GM13976 (cell line): Measurements from ENCODE around the gene PRKCH.

Experiments
- DNase-seq: peaks from one replicate; pipeline ENCODE4 v3.0.0; 2012; ENCODE audit warnings: low spot score
- in situ Hi-C: fragments of 300-500 bp; cut with MboI; formaldehyde crosslinking; loops from one replicate; pipeline ENCODE4 v1.12.0; 2022; ENCODE audit warnings: low sequenced_read_pairs, mixed read lengths, inconsistent platforms; ENCODE audit not compliant: unreplicated experiment
- TF ChIP-seq, protein P1 (sequence below): IDR thresholded peaks from 2 replicates; pipeline ENCODE4 v1.5.1; 2012; ENCODE audit warnings: borderline replicate concordance, mild to moderate bottlenecking; ENCODE audit not compliant: insufficient read depth; ENCODE audit errors: extremely low read depth, missing control alignments, control extremely low read depth

Gene PRKCH

DNA sequence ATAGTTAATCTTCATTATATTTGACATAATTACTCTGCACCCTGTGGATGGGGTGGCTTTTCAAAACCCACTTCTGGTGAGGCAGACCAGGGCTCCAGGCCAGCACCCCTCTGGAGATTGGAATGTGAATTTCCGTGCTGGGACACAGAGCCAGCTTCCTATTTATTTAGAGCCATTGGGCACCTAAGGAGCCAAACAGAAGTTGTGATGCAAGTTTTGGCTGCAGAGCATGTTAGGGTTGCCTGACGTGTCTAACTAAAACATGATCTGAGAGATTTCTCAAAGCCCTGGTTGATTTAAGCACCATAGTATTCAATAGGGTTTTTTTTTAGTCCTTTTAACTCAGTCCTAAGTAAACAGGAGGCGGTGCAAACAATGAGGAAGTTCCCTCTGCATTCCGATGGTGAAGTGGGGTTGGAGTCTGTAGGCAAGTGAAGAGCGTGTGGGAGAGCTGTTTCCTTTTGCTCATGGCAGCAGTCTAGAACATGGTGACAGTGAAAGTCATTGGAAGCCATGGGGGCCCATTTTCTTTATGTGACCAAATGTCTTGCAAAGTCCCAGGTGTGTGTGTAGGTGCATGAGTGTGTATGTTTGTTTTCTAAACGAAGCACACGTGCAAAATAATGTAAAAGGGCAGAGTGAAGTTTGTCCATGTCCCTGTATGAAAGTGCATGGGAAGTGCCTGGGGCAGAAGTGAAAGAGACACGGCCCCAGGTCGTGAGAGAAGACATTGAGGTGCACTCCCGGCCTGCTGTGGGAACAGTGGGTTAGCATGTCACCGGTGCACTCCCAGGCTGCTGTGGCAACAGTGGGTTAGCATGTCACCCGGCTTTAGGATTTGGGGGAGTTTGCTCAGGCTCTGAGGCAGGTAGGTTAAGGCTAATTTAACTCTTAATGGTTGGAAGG is 117.7 kb downstream of the PRKCH start:
- peak; percentile 52 for DNase-seq
- in situ Hi-C loops: loop anchor here (10.0 kb wide), 1 partner anchor 114 kb away; the partner anchor contains the start of gene PRKCH

DNA sequence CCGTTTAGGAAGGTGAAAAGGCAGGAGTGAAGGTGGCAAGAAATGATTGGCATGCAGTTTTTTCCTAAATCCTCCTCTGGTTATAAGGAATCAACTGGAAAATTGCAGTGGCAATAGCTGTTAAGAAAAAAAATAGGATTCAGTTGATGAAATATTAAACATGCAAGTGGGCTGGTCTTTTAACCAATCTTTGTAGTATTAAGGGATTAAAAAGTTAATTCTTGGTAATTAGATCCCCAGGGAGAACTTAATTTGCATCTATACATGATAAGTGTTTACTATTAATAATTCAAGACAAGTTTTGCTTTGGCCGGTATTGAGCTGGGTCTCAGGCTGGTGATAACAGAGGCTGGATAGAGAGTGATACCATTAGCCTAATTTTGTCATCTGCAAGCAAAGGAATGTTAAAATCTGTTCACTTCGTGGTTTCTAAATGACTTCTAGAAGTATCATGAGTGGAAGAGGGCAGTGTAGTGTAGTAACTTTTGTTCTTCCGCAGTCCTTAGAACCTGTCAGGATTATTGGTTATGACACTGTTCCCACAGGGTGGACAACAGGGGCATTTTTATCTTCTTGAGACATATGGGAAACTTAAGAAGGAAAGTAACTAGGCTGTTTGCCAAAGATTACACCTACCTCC is 118.5 kb downstream of the PRKCH start:
- DNase-seq: no peak
- in situ Hi-C loops: loop anchor here (10.0 kb wide), 1 partner anchor 115 kb away; the partner anchor contains the start of gene PRKCH
- TF ChIP-seq, protein P1, sequence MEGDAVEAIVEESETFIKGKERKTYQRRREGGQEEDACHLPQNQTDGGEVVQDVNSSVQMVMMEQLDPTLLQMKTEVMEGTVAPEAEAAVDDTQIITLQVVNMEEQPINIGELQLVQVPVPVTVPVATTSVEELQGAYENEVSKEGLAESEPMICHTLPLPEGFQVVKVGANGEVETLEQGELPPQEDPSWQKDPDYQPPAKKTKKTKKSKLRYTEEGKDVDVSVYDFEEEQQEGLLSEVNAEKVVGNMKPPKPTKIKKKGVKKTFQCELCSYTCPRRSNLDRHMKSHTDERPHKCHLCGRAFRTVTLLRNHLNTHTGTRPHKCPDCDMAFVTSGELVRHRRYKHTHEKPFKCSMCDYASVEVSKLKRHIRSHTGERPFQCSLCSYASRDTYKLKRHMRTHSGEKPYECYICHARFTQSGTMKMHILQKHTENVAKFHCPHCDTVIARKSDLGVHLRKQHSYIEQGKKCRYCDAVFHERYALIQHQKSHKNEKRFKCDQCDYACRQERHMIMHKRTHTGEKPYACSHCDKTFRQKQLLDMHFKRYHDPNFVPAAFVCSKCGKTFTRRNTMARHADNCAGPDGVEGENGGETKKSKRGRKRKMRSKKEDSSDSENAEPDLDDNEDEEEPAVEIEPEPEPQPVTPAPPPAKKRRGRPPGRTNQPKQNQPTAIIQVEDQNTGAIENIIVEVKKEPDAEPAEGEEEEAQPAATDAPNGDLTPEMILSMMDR: no peak

More for the DNA sequence above, 117.7 kb downstream of the PRKCH start:
- TF ChIP-seq, protein P1: no peak

DNA sequence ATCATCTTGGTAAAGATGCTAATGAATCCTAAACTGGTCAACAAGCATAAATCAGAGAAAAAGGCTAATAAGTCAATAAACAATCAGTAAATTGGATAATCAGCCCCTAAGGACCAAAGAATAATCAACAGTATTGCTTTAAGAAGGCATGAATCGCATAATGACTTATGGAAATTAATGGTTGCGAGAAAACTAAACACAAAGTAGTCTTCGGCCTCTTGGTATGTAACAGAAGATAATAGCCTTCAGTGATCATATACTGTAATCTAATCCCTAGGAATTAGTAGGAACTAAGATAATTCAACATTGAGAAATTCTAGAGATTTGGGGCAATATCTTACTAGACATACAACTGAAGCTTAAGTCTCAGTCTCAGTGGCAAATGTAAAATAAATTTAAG is 122.1 kb downstream of the PRKCH start:
- TF ChIP-seq, protein P1: no peak
- DNase-seq: no peak
- in situ Hi-C loops: no loop called here

DNA sequence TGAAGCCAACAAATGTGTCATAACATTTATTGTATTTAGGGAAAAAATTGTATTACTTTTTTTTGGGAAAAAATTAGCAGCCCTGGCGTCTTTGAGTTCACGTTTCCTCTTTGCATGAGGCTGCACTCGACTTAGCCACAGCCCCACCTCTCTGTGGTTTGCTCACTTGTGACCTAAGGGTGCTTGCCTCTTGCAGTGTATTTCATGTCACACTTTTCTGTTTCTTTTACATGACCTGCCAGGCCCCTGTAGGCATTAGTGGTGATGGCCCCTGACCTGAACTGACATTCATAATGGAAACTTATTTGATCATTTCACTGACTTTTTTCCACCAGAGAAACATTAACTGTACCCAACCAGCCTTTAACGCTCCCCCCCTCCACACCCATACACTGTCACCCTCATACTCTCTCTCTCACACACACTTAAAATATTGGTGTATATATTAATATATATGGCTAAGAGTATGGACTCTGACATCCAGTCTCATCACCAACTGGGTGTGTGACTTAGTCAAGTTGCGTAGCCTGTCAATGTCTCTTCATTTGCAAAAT is 122.9 kb downstream of the PRKCH start:
- in situ Hi-C loops: no loop called here
- TF ChIP-seq, protein P1: no peak
- peak; percentile 48 for DNase-seq

GRCh38 chr14:61451491-61451890 is 130.1 kb downstream of the PRKCH start:
- no peak for DNase-seq
- in situ Hi-C loops: loop anchor here (10.0 to 25.0 kb wide), 2 partner anchors 167 to 686 kb away; partner anchors contain the start of gene TMEM30B
- TF ChIP-seq, protein P1: no peak

DNA sequence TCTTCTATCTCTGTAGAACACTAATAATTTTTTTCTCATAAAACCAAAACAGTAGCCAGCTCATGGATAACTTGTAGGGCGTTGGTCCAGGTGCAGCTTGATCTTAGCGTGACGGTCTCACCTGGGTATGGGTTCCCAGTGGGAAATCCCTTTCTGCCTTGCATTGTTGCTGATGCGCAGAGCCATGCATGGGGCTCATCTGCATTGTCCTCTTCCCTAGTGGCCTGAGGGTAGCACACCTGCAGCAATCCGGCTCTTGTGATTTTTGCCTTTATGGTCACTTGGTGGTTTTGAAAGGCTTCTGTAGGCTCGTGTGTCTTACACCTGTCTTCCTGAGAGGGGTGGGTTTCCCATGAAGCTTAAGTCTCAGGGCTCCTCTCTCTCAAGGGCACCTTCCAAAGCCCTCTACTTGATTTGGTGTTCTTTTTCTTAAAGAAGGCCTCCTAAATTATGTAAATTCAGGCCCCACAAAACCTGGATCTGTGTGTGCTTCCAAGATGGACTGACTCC is 130.6 kb downstream of the PRKCH start:
- no peak for DNase-seq
- in situ Hi-C loops: loop anchor here (10.0 to 25.0 kb wide), 2 partner anchors 167 to 685 kb away; partner anchors contain the start of gene TMEM30B
- TF ChIP-seq, protein P1: no peak
